Bronchial epithelial cell (primary cell): ENCODE results near the gene CHST11. TPM values are rescaled to one million over a fixed set of nuclear protein-coding genes. Genes with fewer than 3 reads are reported as not detected.
"Not testable (repeated sequence)": the region's sequence is repeated elsewhere in the genome, so short reads cannot be mapped to it uniquely, and the experiment has no call there.

Experiments used
- DNase-seq: peaks from one replicate; pipeline ENCODE4 v3.0.0-alpha.2; 2010; ENCODE audit warnings: low read depth
- FAIRE-seq: peaks from 2 replicates; lab custom pipeline; 2011; peaks lifted over from hg19 to GRCh38; lab: Jason Lieb, UNC
- H3K27me3 ChIP-seq: 2 replicates; pipeline ENCODE4 v1.5.1; 2011; ENCODE audit warnings: low read length; ENCODE audit not compliant: control insufficient read depth, insufficient read depth
- H3K36me3 ChIP-seq: 2 replicates; pipeline ENCODE4 v1.5.1; 2011; ENCODE audit warnings: low read length; ENCODE audit not compliant: control insufficient read depth, insufficient read depth
- H3K4me3 ChIP-seq: 2 replicates; pipeline ENCODE4 v1.5.1; 2011; ENCODE audit warnings: mild to moderate bottlenecking, low read depth, low read length, control low read depth
- total RNA-seq: library from RNA; depleted of rRNA; stranded (reverse); fragments of >200 nt; gene quantifications from 2 replicates; pipeline ENCODE4 v1.2.1, GENCODE V29; 2014
- TF ChIP-seq, protein P1 (sequence below): IDR thresholded peaks from 2 replicates; pipeline ENCODE4 v1.5.1; 2011; ENCODE audit warnings: mild to moderate bottlenecking, moderate library complexity, low read length, control low read depth, inconsistent platforms; ENCODE audit not compliant: insufficient read depth, severe bottlenecking

CHST11 gene
- total RNA-seq, 1 donor from 2014 or later: 7.9 TPM

DNA sequence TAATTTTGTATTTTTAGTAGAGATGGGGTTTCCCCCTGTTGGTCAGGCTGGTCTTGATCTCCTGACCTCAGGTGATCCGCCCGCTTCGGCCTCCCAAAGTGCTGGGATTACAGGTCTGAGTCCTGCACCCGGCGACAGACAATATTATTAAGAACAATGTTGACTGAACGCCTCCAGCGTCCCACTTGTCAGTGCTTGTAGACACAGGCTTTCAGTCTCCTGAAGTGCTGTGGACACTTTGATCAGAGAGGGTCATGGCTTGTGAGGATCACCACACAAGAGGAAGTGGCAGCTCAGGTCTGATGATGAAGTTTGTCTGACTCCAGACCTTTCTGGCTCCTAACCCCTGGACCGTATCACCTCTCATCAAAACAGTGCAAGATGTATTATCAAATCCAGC is 114.6 kb downstream of the CHST11 start:
- DNase-seq (peak; percentile 35), FAIRE-seq (no peak)
- Histone ChIP-seq H3K27me3 (no peaks in the 10 kb centered on the region), H3K36me3 (no peaks in the 10 kb centered on the region), H3K4me3 (no peak overlapping the region)
- TF ChIP-seq, protein P1, sequence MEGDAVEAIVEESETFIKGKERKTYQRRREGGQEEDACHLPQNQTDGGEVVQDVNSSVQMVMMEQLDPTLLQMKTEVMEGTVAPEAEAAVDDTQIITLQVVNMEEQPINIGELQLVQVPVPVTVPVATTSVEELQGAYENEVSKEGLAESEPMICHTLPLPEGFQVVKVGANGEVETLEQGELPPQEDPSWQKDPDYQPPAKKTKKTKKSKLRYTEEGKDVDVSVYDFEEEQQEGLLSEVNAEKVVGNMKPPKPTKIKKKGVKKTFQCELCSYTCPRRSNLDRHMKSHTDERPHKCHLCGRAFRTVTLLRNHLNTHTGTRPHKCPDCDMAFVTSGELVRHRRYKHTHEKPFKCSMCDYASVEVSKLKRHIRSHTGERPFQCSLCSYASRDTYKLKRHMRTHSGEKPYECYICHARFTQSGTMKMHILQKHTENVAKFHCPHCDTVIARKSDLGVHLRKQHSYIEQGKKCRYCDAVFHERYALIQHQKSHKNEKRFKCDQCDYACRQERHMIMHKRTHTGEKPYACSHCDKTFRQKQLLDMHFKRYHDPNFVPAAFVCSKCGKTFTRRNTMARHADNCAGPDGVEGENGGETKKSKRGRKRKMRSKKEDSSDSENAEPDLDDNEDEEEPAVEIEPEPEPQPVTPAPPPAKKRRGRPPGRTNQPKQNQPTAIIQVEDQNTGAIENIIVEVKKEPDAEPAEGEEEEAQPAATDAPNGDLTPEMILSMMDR: no peak

DNA sequence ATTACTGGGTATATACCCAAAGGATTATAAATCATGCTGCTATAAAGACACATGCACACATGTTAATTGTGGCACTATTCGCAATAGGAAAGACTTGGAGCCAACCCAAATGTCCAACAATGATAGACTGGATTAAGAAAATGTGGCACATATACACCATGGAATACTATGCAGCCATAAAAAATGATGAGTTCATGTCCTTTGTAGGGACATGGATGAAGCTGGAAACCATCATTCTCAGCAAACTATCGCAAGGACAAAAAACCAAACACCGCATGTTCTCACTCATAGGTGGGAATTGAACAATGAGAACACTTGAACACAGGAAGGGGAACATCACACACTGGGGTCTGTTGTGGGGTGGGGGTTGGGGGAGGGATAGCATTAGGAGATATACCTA is 117.6 kb downstream of the CHST11 start:
- not testable (repeated sequence) for H3K27me3 ChIP-seq, H3K36me3 ChIP-seq, FAIRE-seq, H3K4me3 ChIP-seq, DNase-seq

DNA sequence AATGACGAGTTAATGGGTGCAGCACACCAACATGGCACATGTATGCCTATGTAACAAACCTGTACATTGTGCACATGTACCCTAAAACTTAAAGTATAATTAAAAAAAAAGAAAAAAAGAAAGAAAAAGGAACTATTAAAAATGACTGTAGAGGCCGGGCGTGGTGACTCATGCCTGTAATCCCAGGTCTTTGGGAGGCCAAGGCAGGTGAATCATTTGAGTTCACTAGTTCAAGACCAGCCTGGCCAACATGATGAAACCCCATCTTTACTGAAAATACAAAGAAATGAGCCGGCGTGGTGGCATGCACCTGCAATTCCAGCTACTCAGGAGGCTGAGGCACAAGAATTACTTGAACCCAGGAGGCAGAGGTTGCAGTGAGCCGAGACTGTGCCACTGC is 118.0 kb downstream of the CHST11 start:
- H3K36me3 ChIP-seq, H3K27me3 ChIP-seq, FAIRE-seq, DNase-seq, H3K4me3 ChIP-seq: not testable (repeated sequence)

- no peak overlapping the region for H3K4me3 ChIP-seq
- H3K36me3 ChIP-seq: no peaks in the 10 kb centered on the region
- TF ChIP-seq, protein P1: no peak
- no peak for FAIRE-seq
- no peaks in the 10 kb centered on the region for H3K27me3 ChIP-seq
- DNase-seq: no peak
Measured at GRCh38 chr12:104575442-104576186, 118.9 kb downstream of the CHST11 start.

GRCh38 chr12:104576187-104576778 is 119.5 kb downstream of the CHST11 start:
- TF ChIP-seq, protein P1: no peak
- FAIRE-seq: no peak
- no peaks in the 10 kb centered on the region for H3K27me3 ChIP-seq
- no peak for DNase-seq
- no peak overlapping the region for H3K4me3 ChIP-seq
- no peaks in the 10 kb centered on the region for H3K36me3 ChIP-seq

DNA sequence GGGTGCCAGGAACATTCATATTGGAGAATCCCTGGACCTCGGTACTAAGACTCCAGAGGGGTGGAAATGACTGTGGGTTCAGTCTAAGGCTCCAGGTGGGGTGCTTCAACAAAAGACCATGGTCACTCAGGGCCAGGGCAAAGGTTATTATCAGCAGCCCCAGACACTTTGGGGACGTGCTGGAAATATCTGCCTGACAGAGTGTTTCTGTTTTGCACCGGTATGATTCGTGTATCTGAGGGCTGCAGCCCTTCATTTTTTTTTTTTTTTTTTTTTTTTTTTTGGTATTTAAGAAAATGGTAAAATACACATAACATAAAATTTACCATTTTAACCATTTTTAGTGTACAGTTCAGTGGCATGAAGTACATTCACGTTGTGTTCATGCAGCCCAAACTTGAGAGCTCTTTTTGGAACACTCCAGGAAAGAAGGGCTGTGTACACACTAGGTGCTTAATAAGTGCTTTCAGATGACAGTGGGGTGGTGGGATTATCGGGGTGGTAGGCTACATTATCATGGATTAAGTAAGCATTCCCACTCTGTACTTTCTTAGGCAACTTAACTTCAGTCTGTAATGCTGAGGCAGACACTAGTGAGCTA is 120.3 kb downstream of the CHST11 start:
- Histone ChIP-seq H3K4me3 (no peak overlapping the region), H3K36me3 (no peaks in the 10 kb centered on the region), H3K27me3 (no peaks in the 10 kb centered on the region)
- DNase-seq: no peak
- TF ChIP-seq, protein P1: no peak
- FAIRE-seq: no peak
